IPS-NIHi7 (cell line): ENCODE measurements around the gene LMNTD1.
A peak's percentile ranks its signal among the peaks of the same experiment; 100 is the strongest.
"Not testable (repeated sequence)": the region's sequence is repeated elsewhere in the genome, so short reads cannot be mapped to it uniquely, and the experiment has no call there.

Source experiments
- DNase-seq: peaks from one replicate; pipeline ENCODE4 v3.0.0; 2012; ENCODE audit warnings: mixed read lengths; ENCODE audit errors: extremely low spot score

LMNTD1 gene

DNA sequence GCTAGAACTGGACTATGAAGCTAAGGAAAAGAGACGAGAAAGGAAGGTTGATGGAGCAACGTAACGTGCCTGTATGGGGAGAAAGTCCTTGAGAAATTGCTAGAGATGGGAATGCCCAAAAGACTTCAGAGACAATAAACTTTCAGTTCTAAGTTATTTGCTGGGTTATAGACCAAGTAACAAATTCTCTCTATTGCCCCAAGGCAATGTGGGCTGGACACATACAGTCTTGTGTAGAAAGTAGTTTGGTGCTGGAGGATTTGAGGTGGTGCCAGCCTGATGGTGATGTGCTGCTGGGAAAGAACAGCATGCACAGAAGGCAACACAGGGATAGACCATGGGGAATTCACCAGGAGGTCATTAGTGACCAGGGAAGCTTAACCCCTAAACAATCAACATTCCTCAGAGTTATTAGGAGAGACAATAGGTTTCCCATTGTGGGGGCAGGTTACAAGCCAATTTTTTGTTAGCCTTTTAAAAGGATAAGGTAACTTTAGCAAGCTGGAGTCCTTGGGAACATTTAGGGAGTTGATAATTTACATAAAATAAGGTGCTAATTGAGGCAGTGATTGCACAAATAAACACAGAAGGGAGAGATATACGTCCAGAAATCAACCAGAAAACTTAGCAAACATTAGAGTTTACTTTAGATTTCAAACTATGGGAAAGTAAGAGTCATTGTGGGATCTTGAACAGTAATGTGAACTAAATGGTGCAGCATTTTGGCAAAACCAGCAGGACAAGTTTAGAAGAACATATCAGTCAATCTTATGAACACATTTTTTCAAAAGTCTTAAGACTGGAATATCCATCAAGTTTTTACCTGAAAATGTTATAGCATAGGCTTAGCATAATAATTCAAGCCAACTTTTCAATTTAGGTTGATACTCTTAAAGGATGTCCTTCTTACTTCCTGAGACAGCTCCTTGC lies 61.4 kb downstream of the LMNTD1 start:
- peak; percentile 19 for DNase-seq

- DNase-seq: not testable (repeated sequence)
Measured at GRCh38 chr12:25488956-25489870, 63.9 kb downstream of the LMNTD1 start.

- DNase-seq: no peak
Measured at GRCh38 chr12:25482625-25483024, 70.5 kb downstream of the LMNTD1 start.

- DNase-seq: no peak
Measured at GRCh38 chr12:25480145-25480544, 72.9 kb downstream of the LMNTD1 start.

- DNase-seq: no peak
Measured at GRCh38 chr12:25477217-25477616, 75.9 kb downstream of the LMNTD1 start.

- no peak for DNase-seq
Measured at GRCh38 chr12:25472453-25472852, 80.6 kb downstream of the LMNTD1 start.

GRCh38 chr12:25469861-25470260 lies 83.2 kb downstream of the LMNTD1 start:
- DNase-seq: no peak

GRCh38 chr12:25469368-25469767 lies 83.7 kb downstream of the LMNTD1 start:
- DNase-seq: no peak

GRCh38 chr12:25463521-25463920 lies 89.6 kb downstream of the LMNTD1 start:
- DNase-seq: no peak

DNA sequence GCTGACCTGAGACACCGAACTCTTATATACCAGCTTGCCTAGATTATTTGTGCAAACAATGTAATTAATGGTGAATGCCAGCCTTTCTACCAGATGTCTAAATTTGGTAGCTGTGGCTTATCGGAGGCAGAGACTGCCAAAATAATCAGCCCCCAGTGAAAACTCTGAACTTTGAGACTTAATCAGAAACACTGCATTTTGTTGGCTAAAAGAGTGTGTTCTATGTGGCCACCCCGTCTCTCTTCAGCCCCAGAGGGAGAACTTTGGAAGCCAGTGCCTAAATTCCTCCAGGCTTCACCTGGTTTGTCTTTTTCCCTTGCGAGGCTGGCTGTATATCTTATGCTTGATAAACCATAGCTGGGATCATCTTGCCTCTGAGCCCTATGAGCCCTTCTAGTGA lies 90.1 kb downstream of the LMNTD1 start:
- DNase-seq: no peak

- DNase-seq: no peak
Measured at GRCh38 chr12:25459541-25459951, 93.5 kb downstream of the LMNTD1 start.

DNA sequence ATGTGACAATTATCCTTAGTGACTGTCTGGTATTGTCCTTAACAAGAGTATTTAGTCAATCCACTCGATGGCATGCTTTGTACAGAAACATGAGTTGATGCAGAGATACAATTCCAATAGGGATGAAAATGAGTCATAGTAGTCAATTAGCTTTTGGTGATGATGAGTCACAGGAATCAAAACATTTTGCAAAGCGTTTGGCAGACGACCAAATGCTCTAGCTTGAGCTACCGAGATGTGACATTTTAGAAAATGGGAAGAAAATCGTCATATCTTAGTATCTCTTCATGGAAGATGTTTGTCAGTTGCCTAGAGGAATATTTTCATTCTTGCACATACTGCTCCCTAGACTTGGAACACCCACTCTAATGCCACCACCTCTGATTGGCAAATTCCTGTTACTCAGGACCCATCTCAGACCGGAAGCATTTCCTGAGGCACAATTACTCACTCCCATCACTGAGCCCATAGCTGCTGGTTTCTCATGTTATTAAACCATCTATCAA lies 95.0 kb downstream of the LMNTD1 start:
- no peak for DNase-seq

DNA sequence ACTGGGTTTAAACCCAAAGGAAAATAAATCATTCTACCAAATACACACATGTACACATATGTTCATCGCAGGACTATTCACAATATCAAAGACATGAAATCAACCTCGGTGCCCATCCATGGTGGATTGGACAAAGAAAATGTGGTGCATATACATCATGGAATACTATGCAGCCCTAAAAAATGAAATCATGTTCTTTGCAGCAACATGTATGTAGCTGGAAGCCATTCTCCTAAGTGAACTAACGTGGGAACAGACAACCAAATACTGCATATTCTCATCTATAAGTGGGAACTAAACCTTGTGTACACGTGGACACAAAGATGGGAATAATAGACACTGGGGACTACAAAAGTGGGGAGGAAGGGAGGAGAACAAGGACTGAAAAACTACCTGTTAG lies 96.6 kb downstream of the LMNTD1 start:
- DNase-seq: no peak

DNA sequence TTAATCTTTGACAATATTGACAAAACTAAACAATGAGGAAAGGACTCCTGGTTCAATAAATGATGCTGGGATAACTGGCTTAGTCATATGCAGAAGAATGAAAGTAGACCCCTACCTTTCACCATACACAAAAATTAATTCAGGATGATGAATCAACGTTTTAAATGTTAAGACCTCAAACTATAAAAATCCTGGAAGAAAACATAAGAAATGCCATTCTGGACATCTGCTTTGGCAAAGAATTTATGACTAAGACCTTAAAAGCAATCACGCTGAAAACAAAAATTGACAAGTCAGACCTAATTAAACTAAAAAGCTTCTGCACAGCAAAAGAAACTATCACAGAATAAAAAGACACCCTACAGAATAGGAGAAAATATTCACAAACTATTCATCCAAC lies 97.4 kb downstream of the LMNTD1 start:
- no peak for DNase-seq

GRCh38 chr12:25449007-25449406 lies 104.1 kb downstream of the LMNTD1 start:
- no peak for DNase-seq

DNA sequence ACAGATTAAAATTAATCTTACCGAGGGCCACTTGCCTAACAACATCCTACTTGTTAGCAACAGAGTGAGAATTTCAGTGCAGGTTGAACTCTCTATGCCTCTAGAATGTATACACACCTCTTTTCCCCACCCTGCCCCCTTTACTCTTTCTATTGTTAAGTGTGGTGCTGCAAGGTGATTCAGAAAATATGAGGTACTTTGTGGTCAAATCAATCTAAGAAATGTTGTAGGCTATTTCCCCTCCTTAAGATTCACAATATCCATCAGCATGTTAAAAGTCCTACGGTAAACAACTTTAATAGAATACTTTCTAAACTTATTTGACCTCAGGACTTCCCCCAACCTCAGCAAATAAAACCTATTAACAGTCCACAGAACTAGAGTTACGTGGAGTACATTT lies 106.0 kb downstream of the LMNTD1 start:
- no peak for DNase-seq

DNA sequence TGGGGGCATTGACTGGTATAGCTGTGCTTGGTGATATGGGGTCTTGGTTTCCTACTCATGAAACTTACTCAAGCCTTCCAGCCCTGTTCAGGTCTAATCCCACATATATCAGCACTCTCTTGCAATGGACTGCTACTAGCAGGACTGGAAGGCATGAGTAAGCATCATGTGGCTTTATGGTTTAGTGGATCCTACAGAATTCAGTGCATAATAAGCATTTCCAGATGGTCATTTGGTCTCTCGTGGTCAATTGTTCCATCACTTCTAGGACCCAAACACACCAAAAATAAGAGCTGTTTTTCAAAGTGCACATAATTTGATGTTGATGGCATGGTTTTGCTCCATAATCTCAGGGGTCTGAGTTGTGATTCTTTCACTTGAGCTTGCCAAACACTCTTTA lies 114.4 kb downstream of the LMNTD1 start:
- DNase-seq: no peak

DNA sequence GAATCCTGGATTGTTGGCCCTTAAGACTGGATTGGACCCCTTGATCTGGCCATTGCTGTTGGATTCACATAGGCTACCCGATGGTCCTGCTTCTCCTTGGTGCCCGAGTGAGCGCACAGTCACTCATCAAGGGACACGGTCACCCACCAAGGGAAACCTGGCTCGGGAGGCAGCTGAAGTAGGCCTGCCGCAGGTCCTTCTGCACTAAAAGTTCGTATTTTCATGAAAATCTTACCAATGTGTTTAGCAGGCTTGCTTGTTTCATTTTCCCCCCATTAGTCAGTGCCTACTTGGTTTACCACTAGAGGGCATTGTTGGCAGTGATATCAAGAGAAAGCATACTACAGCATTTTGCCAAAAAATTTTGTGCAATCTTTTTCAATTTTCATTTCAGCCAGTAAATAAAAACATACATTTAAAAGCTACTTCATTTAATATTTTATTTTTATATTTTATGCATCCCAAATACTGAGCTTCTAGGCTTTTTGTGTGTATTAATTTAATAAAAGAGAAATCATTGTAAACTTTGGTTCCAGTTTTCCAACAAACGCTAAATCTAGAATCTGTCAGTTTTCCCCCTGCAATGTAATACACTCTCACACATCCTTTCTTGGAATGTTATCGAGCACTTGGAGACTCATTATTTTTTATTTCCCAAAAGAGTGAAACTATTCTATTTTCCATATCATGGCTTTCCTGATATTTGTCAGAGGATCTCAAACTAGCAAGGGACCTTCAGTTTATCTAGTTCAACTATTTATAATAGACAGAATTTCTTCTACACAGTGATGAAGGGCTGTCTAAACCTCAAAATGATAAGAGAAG lies 116.7 kb downstream of the LMNTD1 start:
- peak; percentile 68 for DNase-seq

- no peak for DNase-seq
Measured at GRCh38 chr12:25435431-25435830, 117.7 kb downstream of the LMNTD1 start.

GRCh38 chr12:25434515-25434914 lies 118.6 kb downstream of the LMNTD1 start:
- DNase-seq: peak; percentile 40

- DNase-seq: no peak
Measured at GRCh38 chr12:25433581-25434325, 119.3 kb downstream of the LMNTD1 start.
